K562 (cell line): ENCODE data around the gene MMP23B. TPM values are rescaled to one million over a fixed set of nuclear protein-coding genes. Genes with fewer than 3 reads are reported as not detected.

Experiments
- DNMT1 ChIP-seq: fragments of 450-650 bp; IDR thresholded peaks from 2 replicates; pipeline ENCODE4 v1.6.1; 2016; ENCODE audit warnings: antibody characterized with exemption, mild to moderate bottlenecking
- ELK3 ChIP-seq: fragments of 450-650 bp; formaldehyde crosslinking; IDR thresholded peaks from 2 replicates; pipeline ENCODE4 v1.4.0; 2020; ENCODE audit warnings: mild to moderate bottlenecking
- ERF ChIP-seq: fragments of 450-650 bp; formaldehyde crosslinking; IDR thresholded peaks from 2 replicates; pipeline ENCODE4 v1.4.0; 2020; ENCODE audit warnings: mild to moderate bottlenecking, mixed read lengths
- ESRRA ChIP-seq: fragments of 450-650 bp; IDR thresholded peaks from 2 replicates; pipeline ENCODE4 v1.6.1; 2014; ENCODE audit warnings: low read depth, mild to moderate bottlenecking, moderate library complexity, borderline replicate concordance
- ETV6 ChIP-seq, 3 experiments: fragments of 150-350 bp in 1 of 3; sonication (generic) in 1 of 3; formaldehyde crosslinking in 1 of 3; IDR thresholded peaks; 2 replicates each; pipeline versions ENCODE4 v1.6.1 to v1.8.0; 2014 to 2022; ENCODE audit warnings: borderline replicate concordance in 2 of 3, low read depth in 2 of 3, antibody characterized with exemption in 1 of 3, low read length in 1 of 3, mild to moderate bottlenecking in 1 of 3, missing genetic modification reagents in 1 of 3
- HDAC8 ChIP-seq: fragments of 450-650 bp; IDR thresholded peaks from 2 replicates; pipeline ENCODE4 v1.6.1; 2016; ENCODE audit warnings: mild to moderate bottlenecking, missing genetic modification characterization, moderate library complexity, missing compliant biosample characterization
- HOXB6 ChIP-seq: fragments of 250-450 bp; sonication (Bioruptor Pico); IDR thresholded peaks from 2 replicates; pipeline ENCODE4 v1.5.1; 2022; ENCODE audit warnings: mild to moderate bottlenecking, borderline replicate concordance
- NCOA1 ChIP-seq: fragments of 450-650 bp; IDR thresholded peaks from 2 replicates; pipeline ENCODE4 v1.6.1; 2016; ENCODE audit warnings: low read depth
- RREB1 ChIP-seq: fragments of 250-450 bp; sonication (Bioruptor Pico); IDR thresholded peaks from 2 replicates; pipeline ENCODE4 v1.4.0; 2020
- SMARCE1 ChIP-seq: fragments of 450-650 bp; IDR thresholded peaks from 2 replicates; pipeline ENCODE4 v1.7.1; 2016; ENCODE audit warnings: mild to moderate bottlenecking
- TAL1 ChIP-seq: fragments of 450-650 bp; IDR thresholded peaks from 2 replicates; pipeline ENCODE4 v1.6.1; 2016; ENCODE audit warnings: mild to moderate bottlenecking
- TEAD2 ChIP-seq: fragments of 450-650 bp; IDR thresholded peaks from 2 replicates; pipeline ENCODE4 v1.6.1; 2016; ENCODE audit warnings: missing genetic modification characterization, control low read depth, missing compliant biosample characterization
- XRCC3 ChIP-seq: fragments of 450-650 bp; IDR thresholded peaks from 2 replicates; pipeline ENCODE4 v1.6.1; 2017; ENCODE audit warnings: mild to moderate bottlenecking, moderate library complexity
- ZBED1 ChIP-seq: IDR thresholded peaks from 2 replicates; pipeline ENCODE4 v1.6.1; 2014
- ZBTB33 ChIP-seq: sonication (generic); formaldehyde crosslinking; IDR thresholded peaks from 2 replicates; pipeline ENCODE4 v1.8.1; 2023; ENCODE audit warnings: mild to moderate bottlenecking, missing genetic modification reagents
- ZNF76 ChIP-seq: fragments of 250-450 bp; sonication (Bioruptor Pico); IDR thresholded peaks from 2 replicates; pipeline ENCODE4 v1.4.0; 2020; ENCODE audit warnings: mild to moderate bottlenecking, moderate library complexity, borderline replicate concordance
- polyA plus RNA-seq, 8 experiments: library from polyadenylated mRNA; depleted of rRNA in 4 of 8; stranded (reverse) in 5 of 8; unstranded in 3 of 8; fragments of >200 nt; fragmentation: Nextera tagmentation in 2 of 8; fragmentation: Illumina TruSeq in 1 of 8; extraction: Ambion mirVana in 2 of 8; extraction: Trizol in 1 of 8; gene quantifications; 2 replicates each; pipeline versions ENCODE4 v1.2.1 to v1.2.3, GENCODE V29; 2011 to 2014; ENCODE audit warnings: inconsistent platforms in 1 of 8, missing spikeins in 1 of 8
- total RNA-seq, 7 experiments: library from RNA; depleted of rRNA in 6 of 7; stranded (reverse); fragments of >200 nt in 6 of 7; fragmentation: Illumina TruSeq in 2 of 7; extraction: Trizol in 2 of 7; gene quantifications; 2 replicates each; pipeline versions ENCODE4 v1.2.1 to v1.2.3, GENCODE V29; 2011 to 2021; ENCODE audit warnings: low replicate concordance in 1 of 7

The MMP23B gene
- total and polyA plus RNA-seq, 9 of the 15 experiments (the other 6 are each of a cell fraction or from before 2014, with no cell fraction given): 0.28 to 1.2 (median 0.41) TPM; not detected in 5

- TF ChIP-seq ZBTB33 (CRISPR knock-in tag): no peak; the same call in 1 of the 2 replicates
- no peak for TF ChIP-seq ETV6 (IDR thresholded peaks at IDR 0.05; ENCODE audit: borderline replicate concordance in 1 of 2, low read depth in 2 of 2, low read length in 1 of 2)
- TF ChIP-seq ETV6 (CRISPR knock-in tag; IDR thresholded peaks at IDR 0.05; ENCODE audit: borderline replicate concordance): peak; percentile 57; the same call in 1 of the 2 replicates
- TF ChIP-seq RREB1: peak; percentile 80; the same call in 1 of the 2 replicates
- TF ChIP-seq TAL1: no peak
- no peak for TF ChIP-seq HDAC8 (tag)
- no peak for TF ChIP-seq ZBED1
- TF ChIP-seq XRCC3: no peak
- no peak for TF ChIP-seq ZNF76 (CRISPR knock-in tag)
- TF ChIP-seq DNMT1: 0 out of 2 replicates have a peak, but pooled peaks have one; percentile 91
- peak; percentile 80; the same call in 1 of the 2 replicates for TF ChIP-seq ERF
- peak; percentile 19; the same call in 1 of the 2 replicates for TF ChIP-seq NCOA1
- TF ChIP-seq ELK3 (CRISPR knock-in tag): no peak
- no peak for TF ChIP-seq TEAD2 (tag)
- TF ChIP-seq SMARCE1: peak; percentile 34; the same call in 1 of the 2 replicates
- no peak for TF ChIP-seq HOXB6
- no peak for TF ChIP-seq ESRRA
Measured at GRCh38 chr1:1614954-1615255, 17.1 kb upstream of the MMP23B start (continued).
